Measurements from ENCODE around the gene TMEM266.

Gene TMEM266

GRCh38 chr15:76123031-76123430 is 63.2 kb downstream of the TMEM266 start:
- Histone ChIP-seq H3K36me3 (replicated peaks in 1 of 2; ENCODE audit: control insufficient read depth in 2 of 2, insufficient read depth in 2 of 2, low read length in 2 of 2) (no peaks in the 10 kb centered on the region), H3K4me2 (ENCODE audit: insufficient read depth, low read length, poor library complexity, severe bottlenecking) (no peak overlapping the region), H2AK5ac (ENCODE audit: low read depth, low read length) (no peak overlapping the region), H4K91ac (ENCODE audit: low read depth, low read length, poor library complexity) (no peak overlapping the region), H3K9ac (ENCODE audit: low read depth, low read length, poor library complexity) (no peak overlapping the region), H2AFZ (ENCODE audit: low read length) (no peak overlapping the region), H3K27me3 (ENCODE audit: control insufficient read depth in 3 of 3, insufficient read depth in 3 of 3, low read depth in 1 of 3, low read length in 3 of 3) (peaks cover 0 to 6% (median 0%) of the 10 kb centered on the region in 3 experiments), H3K9me3 (replicated peaks in 1 of 2; ENCODE audit: control insufficient read depth in 2 of 2, insufficient read depth in 1 of 2, low read depth in 1 of 2, low read length in 2 of 2) (peaks cover 0 to 3% of the 10 kb centered on the region in 2 donors), H3K14ac (ENCODE audit: low read length) (no peak overlapping the region), H2BK12ac (ENCODE audit: low read length) (no peak overlapping the region), H3K79me1 (ENCODE audit: low read depth, low read length) (no peaks in the 10 kb centered on the region), H2BK120ac (ENCODE audit: low read depth, low read length) (no peak overlapping the region), H3K4ac (ENCODE audit: low read length) (no peak overlapping the region), H2BK5ac (ENCODE audit: low read length) (no peak overlapping the region), H3K27ac (replicated peaks; ENCODE audit: low read length) (no peak overlapping the region), H3K23ac (ENCODE audit: low read depth, low read length, poor library complexity) (no peak overlapping the region), H2BK15ac (ENCODE audit: low read length) (no peak overlapping the region), H3K4me3 (ENCODE audit: low read length in 2 of 2) (no peak overlapping the region), H4K8ac (ENCODE audit: low read depth, low read length) (no peak overlapping the region), H3K18ac (ENCODE audit: low read length) (no peak overlapping the region), H3K4me1 (ENCODE audit: control insufficient read depth in 2 of 2, insufficient read depth in 1 of 2, low read depth in 1 of 2, low read length in 2 of 2) (no peaks in the 10 kb centered on the region)
- DNase-seq (ENCODE audit: low spot score) = no peak

- no peak overlapping the region for H2BK5ac ChIP-seq (ENCODE audit: low read length)
- H3K79me1 ChIP-seq (ENCODE audit: low read depth, low read length) = no peaks in the 10 kb centered on the region
- DNase-seq (ENCODE audit: low spot score) = no peak
- H3K27me3 ChIP-seq (ENCODE audit: control insufficient read depth in 3 of 3, insufficient read depth in 3 of 3, low read depth in 1 of 3, low read length in 3 of 3) = peaks cover 0 to 4% (median 0%) of the 10 kb centered on the region in 3 experiments
- no peak overlapping the region for H3K23ac ChIP-seq (ENCODE audit: low read depth, low read length, poor library complexity)
- H3K36me3 ChIP-seq (replicated peaks in 1 of 2; ENCODE audit: control insufficient read depth in 2 of 2, insufficient read depth in 2 of 2, low read length in 2 of 2) = no peaks in the 10 kb centered on the region
- H4K8ac ChIP-seq (ENCODE audit: low read depth, low read length) = no peak overlapping the region
- H3K27ac ChIP-seq (replicated peaks; ENCODE audit: low read length) = no peak overlapping the region
- H3K18ac ChIP-seq (ENCODE audit: low read length) = no peak overlapping the region
- H2AFZ ChIP-seq (ENCODE audit: low read length) = no peak overlapping the region
- H3K14ac ChIP-seq (ENCODE audit: low read length) = no peak overlapping the region
- H3K4me2 ChIP-seq (ENCODE audit: insufficient read depth, low read length, poor library complexity, severe bottlenecking) = no peak overlapping the region
- no peak overlapping the region for H2BK15ac ChIP-seq (ENCODE audit: low read length)
- H3K4me3 ChIP-seq (ENCODE audit: low read length in 2 of 2) = no peak overlapping the region
- no peak overlapping the region for H2BK120ac ChIP-seq (ENCODE audit: low read depth, low read length)
- H3K4ac ChIP-seq (ENCODE audit: low read length) = no peak overlapping the region
- no CpG with 5 or more reads among the region's 2 CpGs for WGBS, 2 donors (ENCODE audit: extremely low coverage in 2 of 2, insufficient read length in 2 of 2, insufficient replicate concordance in 1 of 2)
- no peak overlapping the region for H3K9ac ChIP-seq (ENCODE audit: low read depth, low read length, poor library complexity)
- H3K4me1 ChIP-seq (ENCODE audit: control insufficient read depth in 2 of 2, insufficient read depth in 1 of 2, low read depth in 1 of 2, low read length in 2 of 2) = no peaks in the 10 kb centered on the region
- H2AK5ac ChIP-seq (ENCODE audit: low read depth, low read length) = no peak overlapping the region
- H2BK12ac ChIP-seq (ENCODE audit: low read length) = no peak overlapping the region
- no peak overlapping the region for H4K91ac ChIP-seq (ENCODE audit: low read depth, low read length, poor library complexity)
- peaks cover 0 to 3% of the 10 kb centered on the region in 2 donors for H3K9me3 ChIP-seq (replicated peaks in 1 of 2; ENCODE audit: control insufficient read depth in 2 of 2, insufficient read depth in 1 of 2, low read depth in 1 of 2, low read length in 2 of 2)
Observed at GRCh38 chr15:76127169-76127568, 67.4 kb downstream of the TMEM266 start.

GRCh38 chr15:76127880-76128279 is 68.1 kb downstream of the TMEM266 start:
- H3K23ac ChIP-seq (ENCODE audit: low read depth, low read length, poor library complexity) = no peak overlapping the region
- H2AFZ ChIP-seq (ENCODE audit: low read length) = no peak overlapping the region
- H3K9ac ChIP-seq (ENCODE audit: low read depth, low read length, poor library complexity) = no peak overlapping the region
- no peak overlapping the region for H2BK15ac ChIP-seq (ENCODE audit: low read length)
- H3K4me2 ChIP-seq (ENCODE audit: insufficient read depth, low read length, poor library complexity, severe bottlenecking) = no peak overlapping the region
- H3K14ac ChIP-seq (ENCODE audit: low read length) = no peak overlapping the region
- no peaks in the 10 kb centered on the region for H3K79me1 ChIP-seq (ENCODE audit: low read depth, low read length)
- peaks cover 0 to 3% of the 10 kb centered on the region in 2 donors for H3K9me3 ChIP-seq (replicated peaks in 1 of 2; ENCODE audit: control insufficient read depth in 2 of 2, insufficient read depth in 1 of 2, low read depth in 1 of 2, low read length in 2 of 2)
- no CpG with 5 or more reads among the region's 4 CpGs for WGBS, 2 donors (ENCODE audit: extremely low coverage in 2 of 2, insufficient read length in 2 of 2, insufficient replicate concordance in 1 of 2)
- H4K8ac ChIP-seq (ENCODE audit: low read depth, low read length) = no peak overlapping the region
- DNase-seq (ENCODE audit: low spot score) = no peak
- H4K91ac ChIP-seq (ENCODE audit: low read depth, low read length, poor library complexity) = no peak overlapping the region
- H2BK120ac ChIP-seq (ENCODE audit: low read depth, low read length) = no peak overlapping the region
- H2AK5ac ChIP-seq (ENCODE audit: low read depth, low read length) = no peak overlapping the region
- H3K27ac ChIP-seq (replicated peaks; ENCODE audit: low read length) = no peak overlapping the region
- no peak overlapping the region for H3K18ac ChIP-seq (ENCODE audit: low read length)
- H3K36me3 ChIP-seq (replicated peaks in 1 of 2; ENCODE audit: control insufficient read depth in 2 of 2, insufficient read depth in 2 of 2, low read length in 2 of 2) = no peaks in the 10 kb centered on the region
- no peak overlapping the region for H2BK5ac ChIP-seq (ENCODE audit: low read length)
- no peak overlapping the region for H2BK12ac ChIP-seq (ENCODE audit: low read length)
- H3K4me1 ChIP-seq (ENCODE audit: control insufficient read depth in 2 of 2, insufficient read depth in 1 of 2, low read depth in 1 of 2, low read length in 2 of 2) = no peaks in the 10 kb centered on the region
- H3K4ac ChIP-seq (ENCODE audit: low read length) = no peak overlapping the region
- no peak overlapping the region for H3K4me3 ChIP-seq (ENCODE audit: low read length in 2 of 2)
- H3K27me3 ChIP-seq (ENCODE audit: control insufficient read depth in 3 of 3, insufficient read depth in 3 of 3, low read depth in 1 of 3, low read length in 3 of 3) = no peaks in the 10 kb centered on the region

GRCh38 chr15:76134537-76134936 is 74.8 kb downstream of the TMEM266 start:
- H3K36me3 ChIP-seq (replicated peaks in 1 of 2; ENCODE audit: control insufficient read depth in 2 of 2, insufficient read depth in 2 of 2, low read length in 2 of 2) = no peaks in the 10 kb centered on the region
- no peak overlapping the region for H3K27ac ChIP-seq (replicated peaks; ENCODE audit: low read length)
- H3K14ac ChIP-seq (ENCODE audit: low read length) = no peak overlapping the region
- no peak overlapping the region for H3K4me2 ChIP-seq (ENCODE audit: insufficient read depth, low read length, poor library complexity, severe bottlenecking)
- no peak overlapping the region for H2BK5ac ChIP-seq (ENCODE audit: low read length)
- H3K27me3 ChIP-seq (ENCODE audit: control insufficient read depth in 3 of 3, insufficient read depth in 3 of 3, low read depth in 1 of 3, low read length in 3 of 3) = peaks cover 0 to 3% (median 0%) of the 10 kb centered on the region in 3 experiments
- no peak overlapping the region for H4K91ac ChIP-seq (ENCODE audit: low read depth, low read length, poor library complexity)
- WGBS, 2 donors (ENCODE audit: extremely low coverage in 2 of 2, insufficient read length in 2 of 2, insufficient replicate concordance in 1 of 2) = no CpG with 5 or more reads among the region's 1 CpG
- H2BK15ac ChIP-seq (ENCODE audit: low read length) = no peak overlapping the region
- H3K9me3 ChIP-seq (replicated peaks in 1 of 2; ENCODE audit: control insufficient read depth in 2 of 2, insufficient read depth in 1 of 2, low read depth in 1 of 2, low read length in 2 of 2) = no peaks in the 10 kb centered on the region
- H3K4ac ChIP-seq (ENCODE audit: low read length) = no peak overlapping the region
- H4K8ac ChIP-seq (ENCODE audit: low read depth, low read length) = no peak overlapping the region
- no peaks in the 10 kb centered on the region for H3K4me1 ChIP-seq (ENCODE audit: control insufficient read depth in 2 of 2, insufficient read depth in 1 of 2, low read depth in 1 of 2, low read length in 2 of 2)
- H2AFZ ChIP-seq (ENCODE audit: low read length) = no peak overlapping the region
- no peak overlapping the region for H3K9ac ChIP-seq (ENCODE audit: low read depth, low read length, poor library complexity)
- H3K18ac ChIP-seq (ENCODE audit: low read length) = no peak overlapping the region
- no peaks in the 10 kb centered on the region for H3K79me1 ChIP-seq (ENCODE audit: low read depth, low read length)
- H2AK5ac ChIP-seq (ENCODE audit: low read depth, low read length) = no peak overlapping the region
- no peak overlapping the region for H2BK12ac ChIP-seq (ENCODE audit: low read length)
- H2BK120ac ChIP-seq (ENCODE audit: low read depth, low read length) = no peak overlapping the region
- no peak overlapping the region for H3K4me3 ChIP-seq (ENCODE audit: low read length in 2 of 2)
- no peak overlapping the region for H3K23ac ChIP-seq (ENCODE audit: low read depth, low read length, poor library complexity)
- no peak for DNase-seq (ENCODE audit: low spot score)

Measured in neuronal stem cell (in vitro differentiated cells).